GM12874 (cell line): ENCODE measurements around the gene CECR2.

Source experiments
- TF ChIP-seq, protein P1 (sequence below): IDR thresholded peaks from 2 replicates; pipeline ENCODE4 v1.5.1; 2011; ENCODE audit warnings: low read depth, mild to moderate bottlenecking, control low read depth, low read length, moderate library complexity; ENCODE audit not compliant: insufficient read depth

Gene CECR2

DNA sequence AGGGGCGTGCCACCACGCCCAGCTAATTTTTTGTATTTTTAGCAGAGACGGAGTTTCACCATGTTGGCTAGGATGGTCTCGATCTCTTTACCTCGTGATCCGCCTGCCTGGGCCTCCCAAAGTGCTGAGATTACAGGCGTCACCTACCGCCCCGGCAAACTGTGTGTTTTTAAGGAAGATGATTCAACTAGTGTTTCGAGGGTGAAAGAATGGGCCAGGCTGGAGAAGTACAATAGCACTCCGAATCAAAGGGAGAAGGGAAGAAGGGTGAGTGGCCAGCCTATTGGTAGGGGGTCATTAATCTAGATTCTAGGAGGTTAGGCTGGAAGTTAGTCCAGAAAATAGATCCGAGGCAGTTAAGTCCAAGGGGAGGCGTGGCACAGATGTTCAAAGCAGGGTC, 2.9 kb upstream of the CECR2 start:
- TF ChIP-seq, protein P1, sequence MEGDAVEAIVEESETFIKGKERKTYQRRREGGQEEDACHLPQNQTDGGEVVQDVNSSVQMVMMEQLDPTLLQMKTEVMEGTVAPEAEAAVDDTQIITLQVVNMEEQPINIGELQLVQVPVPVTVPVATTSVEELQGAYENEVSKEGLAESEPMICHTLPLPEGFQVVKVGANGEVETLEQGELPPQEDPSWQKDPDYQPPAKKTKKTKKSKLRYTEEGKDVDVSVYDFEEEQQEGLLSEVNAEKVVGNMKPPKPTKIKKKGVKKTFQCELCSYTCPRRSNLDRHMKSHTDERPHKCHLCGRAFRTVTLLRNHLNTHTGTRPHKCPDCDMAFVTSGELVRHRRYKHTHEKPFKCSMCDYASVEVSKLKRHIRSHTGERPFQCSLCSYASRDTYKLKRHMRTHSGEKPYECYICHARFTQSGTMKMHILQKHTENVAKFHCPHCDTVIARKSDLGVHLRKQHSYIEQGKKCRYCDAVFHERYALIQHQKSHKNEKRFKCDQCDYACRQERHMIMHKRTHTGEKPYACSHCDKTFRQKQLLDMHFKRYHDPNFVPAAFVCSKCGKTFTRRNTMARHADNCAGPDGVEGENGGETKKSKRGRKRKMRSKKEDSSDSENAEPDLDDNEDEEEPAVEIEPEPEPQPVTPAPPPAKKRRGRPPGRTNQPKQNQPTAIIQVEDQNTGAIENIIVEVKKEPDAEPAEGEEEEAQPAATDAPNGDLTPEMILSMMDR: no peak

- TF ChIP-seq, protein P1: peak; percentile 43
Observed at GRCh38 chr22:17366830-17367229, 2.4 kb upstream of the CECR2 start.

GRCh38 chr22:17368144-17368543, 1.1 kb upstream of the CECR2 start:
- TF ChIP-seq, protein P1: no peak

DNA sequence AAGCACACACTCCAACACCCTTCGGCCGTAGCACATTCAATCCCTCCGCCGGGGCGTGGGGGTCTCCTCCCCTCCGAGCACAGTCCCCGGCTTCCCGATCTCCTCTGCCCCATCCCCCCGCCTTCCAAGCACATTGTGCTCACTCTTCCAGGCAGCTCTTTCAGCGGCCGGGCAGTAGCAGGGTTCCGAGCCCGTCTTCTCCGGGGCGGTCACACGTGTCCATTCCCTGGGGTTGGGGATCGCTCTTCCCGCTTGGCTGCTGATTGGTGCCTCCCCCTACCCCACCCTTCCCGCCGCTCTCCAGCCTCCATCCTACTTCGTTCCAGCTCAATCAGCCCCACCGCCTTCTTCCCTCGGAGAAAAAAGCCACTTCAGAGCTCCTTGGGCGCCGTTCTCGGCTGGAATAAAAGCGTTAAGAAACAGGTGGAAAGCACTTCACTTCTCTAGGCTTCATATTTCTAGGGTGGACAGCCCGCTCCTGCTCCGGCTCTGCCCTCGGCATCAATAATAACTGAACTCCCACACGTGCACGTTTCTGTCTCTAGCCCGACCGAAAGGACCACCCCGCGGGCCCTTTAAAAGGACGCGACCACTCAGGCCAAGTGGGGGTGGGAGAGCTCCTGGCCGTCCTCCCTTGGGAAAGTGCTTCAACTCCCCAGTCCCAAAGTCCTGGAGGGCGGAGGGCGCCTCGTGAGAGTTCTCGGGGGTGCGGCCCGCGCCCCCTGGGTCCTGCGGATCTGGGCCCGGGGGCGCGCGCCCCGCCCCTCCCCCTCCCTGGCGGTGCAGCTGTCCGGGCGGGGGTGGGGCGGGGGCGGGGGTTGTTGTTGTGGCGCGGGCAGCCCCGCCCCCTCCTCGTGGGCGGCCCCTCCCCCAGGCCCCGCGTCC, 464 bp upstream of the CECR2 start:
- TF ChIP-seq, protein P1: no peak

DNA sequence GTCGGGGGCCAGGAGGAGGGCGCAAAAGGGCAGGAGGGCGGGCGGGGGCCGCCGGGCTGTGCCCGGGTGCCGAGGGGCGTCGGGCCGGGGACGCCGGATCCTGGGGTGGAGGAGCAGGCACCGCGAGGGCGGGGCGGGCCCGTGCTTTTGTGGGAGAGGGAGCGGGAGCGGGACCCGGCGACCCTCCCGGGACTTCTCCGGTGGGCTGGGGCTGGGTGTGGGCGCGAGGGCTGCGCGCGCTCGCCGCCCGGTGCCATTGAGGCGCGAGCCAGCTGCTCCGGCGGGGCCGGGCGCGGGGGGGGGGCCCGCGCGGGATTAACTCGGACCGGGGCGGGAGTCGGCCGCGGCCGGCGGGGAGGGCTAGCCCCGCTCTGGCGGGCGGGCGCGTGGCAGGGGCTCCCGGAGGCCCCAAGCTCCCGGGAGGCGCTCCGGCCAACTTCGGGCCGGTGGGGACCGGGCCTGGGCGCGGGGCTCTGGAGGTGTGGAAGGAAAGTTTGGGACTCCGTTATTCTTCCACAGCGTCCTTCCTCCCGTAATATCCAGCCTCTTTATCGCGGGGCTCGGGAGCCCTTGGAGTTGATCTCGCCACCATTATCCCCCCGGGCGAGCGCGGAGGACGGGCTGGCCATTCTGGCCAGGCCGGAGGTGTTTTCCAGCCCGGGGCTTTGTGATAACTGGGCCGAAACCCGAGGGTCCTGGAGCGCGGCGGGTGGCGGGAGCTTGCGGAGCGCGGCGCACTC, 936 bp downstream of the CECR2 start:
- TF ChIP-seq, protein P1: no peak

- TF ChIP-seq, protein P1: no peak
Observed at GRCh38 chr22:17370766-17371432, 1.6 kb downstream of the CECR2 start.

DNA sequence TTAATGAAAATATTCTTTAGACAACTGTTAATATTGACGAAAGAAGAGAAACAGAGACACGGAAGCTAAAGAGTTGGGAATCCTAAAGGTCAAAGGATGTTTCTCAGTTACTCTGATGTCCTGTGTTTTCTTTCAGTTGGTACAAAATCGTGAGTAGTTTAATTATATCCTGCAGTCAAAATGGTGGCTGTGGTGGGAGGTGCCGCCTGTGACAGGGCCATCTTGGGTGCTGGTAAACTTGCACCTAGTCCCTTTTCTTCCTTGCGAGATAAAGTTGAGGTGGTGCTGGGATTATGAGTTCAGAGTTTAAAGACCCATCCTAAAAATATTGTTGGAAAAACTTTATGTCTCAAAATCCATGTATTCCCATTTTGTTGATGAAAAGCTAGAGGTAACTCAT, 2.2 kb downstream of the CECR2 start:
- TF ChIP-seq, protein P1: no peak
